ENCODE data around the gene TKT.

GRCh38 chr3:53192608-53193007 is 63.2 kb downstream of the TKT start:
- TF ChIP-seq CTCF (IDR thresholded peaks at IDR 0.05): no peak
- TF ChIP-seq ZFX (IDR thresholded peaks at IDR 0.05; ENCODE audit: borderline replicate concordance): no peak

Measured in 22Rv1 (cell line).